ENCODE measurements around the gene CILP.

The CILP gene

DNA sequence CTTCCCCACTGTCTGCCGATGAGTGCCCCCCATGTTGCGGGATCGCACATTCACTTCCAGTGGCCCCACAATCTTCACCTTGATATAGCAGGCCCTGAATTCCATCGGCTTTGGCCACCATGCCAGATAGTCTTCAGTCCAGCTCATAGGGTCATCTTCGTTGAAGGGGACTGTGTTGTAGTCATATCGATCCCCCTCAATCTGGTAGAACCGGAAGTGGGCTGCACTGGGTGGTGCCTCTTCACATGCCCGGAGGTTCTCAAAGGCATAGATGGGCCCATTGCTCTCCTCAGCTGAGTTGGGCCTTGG lies 14.0 kb downstream of the CILP start:
- H3K4me1 ChIP-seq: no peaks in the 10 kb centered on the region
- H3K9me3 ChIP-seq: no peaks in the 10 kb centered on the region
- H3K4me3 ChIP-seq: no peak overlapping the region
- no peak overlapping the region for H3K27ac ChIP-seq
- no peaks in the 10 kb centered on the region for H3K36me3 ChIP-seq
- intact Hi-C loops (cut with DNase I; ENCODE audit: low total_unique reads): no loop called here
- DNase-seq: no peak
- H3K27me3 ChIP-seq: no peaks in the 10 kb centered on the region
- TF ChIP-seq, protein P1, sequence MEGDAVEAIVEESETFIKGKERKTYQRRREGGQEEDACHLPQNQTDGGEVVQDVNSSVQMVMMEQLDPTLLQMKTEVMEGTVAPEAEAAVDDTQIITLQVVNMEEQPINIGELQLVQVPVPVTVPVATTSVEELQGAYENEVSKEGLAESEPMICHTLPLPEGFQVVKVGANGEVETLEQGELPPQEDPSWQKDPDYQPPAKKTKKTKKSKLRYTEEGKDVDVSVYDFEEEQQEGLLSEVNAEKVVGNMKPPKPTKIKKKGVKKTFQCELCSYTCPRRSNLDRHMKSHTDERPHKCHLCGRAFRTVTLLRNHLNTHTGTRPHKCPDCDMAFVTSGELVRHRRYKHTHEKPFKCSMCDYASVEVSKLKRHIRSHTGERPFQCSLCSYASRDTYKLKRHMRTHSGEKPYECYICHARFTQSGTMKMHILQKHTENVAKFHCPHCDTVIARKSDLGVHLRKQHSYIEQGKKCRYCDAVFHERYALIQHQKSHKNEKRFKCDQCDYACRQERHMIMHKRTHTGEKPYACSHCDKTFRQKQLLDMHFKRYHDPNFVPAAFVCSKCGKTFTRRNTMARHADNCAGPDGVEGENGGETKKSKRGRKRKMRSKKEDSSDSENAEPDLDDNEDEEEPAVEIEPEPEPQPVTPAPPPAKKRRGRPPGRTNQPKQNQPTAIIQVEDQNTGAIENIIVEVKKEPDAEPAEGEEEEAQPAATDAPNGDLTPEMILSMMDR (IDR thresholded peaks at IDR 0.05): no peak

DNA sequence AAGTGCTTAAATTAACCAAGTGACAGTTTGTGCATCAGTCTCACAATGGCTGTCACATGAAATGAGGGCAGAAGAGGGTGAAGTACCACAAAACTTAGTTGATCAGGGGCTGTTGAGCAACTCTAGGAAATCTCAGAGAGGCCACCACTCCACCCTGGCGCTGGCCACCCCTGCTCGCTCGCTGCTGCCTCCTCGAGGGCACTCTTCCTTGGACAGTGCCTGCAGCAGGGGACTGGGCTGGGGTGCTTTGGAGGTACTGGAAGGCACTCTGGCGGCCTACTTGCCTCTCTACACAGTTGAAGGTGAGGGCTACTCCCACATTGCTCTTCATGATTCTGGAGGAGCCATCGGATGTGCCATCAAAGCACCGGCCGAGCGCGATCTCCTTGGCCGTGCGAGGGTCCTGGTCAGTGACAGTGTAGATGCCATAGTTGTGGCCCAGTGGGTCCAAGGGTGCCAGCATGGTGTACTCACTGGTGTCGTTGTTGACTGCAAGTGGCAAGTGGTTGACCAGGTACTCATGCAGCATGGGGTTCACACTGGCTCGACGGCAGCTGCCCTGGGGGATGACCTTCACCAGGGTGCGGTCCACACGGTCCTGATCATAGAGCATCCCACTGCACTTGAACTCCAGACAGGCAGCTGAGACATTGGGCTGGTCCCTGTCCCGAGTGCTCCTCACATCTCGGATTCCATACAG lies 14.5 kb downstream of the CILP start:
- no peak overlapping the region for H3K27ac ChIP-seq
- H3K36me3 ChIP-seq: no peaks in the 10 kb centered on the region
- TF ChIP-seq, protein P1 (IDR thresholded peaks at IDR 0.05): no peak
- DNase-seq: no peak
- intact Hi-C loops (cut with DNase I; ENCODE audit: low total_unique reads): no loop called here
- H3K9me3 ChIP-seq: no peaks in the 10 kb centered on the region
- no peaks in the 10 kb centered on the region for H3K4me1 ChIP-seq
- no peak overlapping the region for H3K4me3 ChIP-seq
- no peaks in the 10 kb centered on the region for H3K27me3 ChIP-seq

DNA sequence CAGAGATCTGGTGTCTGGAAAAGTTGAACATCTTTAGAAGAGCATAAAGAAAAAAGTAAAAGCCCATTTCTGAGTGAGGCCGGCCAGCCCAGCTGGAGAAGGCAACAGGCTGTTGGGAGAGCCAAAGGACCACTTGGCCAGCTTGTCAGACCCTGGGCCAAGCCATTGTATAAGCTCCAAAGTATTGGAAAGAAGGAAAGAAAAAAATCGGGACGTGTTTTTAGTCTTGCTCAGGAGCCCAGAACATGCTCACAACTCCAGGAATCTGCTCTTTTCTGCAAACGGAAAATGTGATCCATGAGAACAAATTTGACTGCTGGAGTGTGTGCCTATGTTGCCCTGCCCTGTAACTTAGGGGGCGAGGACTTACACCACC lies 15.7 kb downstream of the CILP start:
- intact Hi-C loops (cut with DNase I; ENCODE audit: low total_unique reads): no loop called here
- TF ChIP-seq, protein P1 (IDR thresholded peaks at IDR 0.05): no peak
- Histone ChIP-seq H3K4me1 (no peaks in the 10 kb centered on the region), H3K4me3 (no peak overlapping the region), H3K9me3 (no peaks in the 10 kb centered on the region), H3K27me3 (no peaks in the 10 kb centered on the region), H3K27ac (no peak overlapping the region), H3K36me3 (no peaks in the 10 kb centered on the region)
- no peak for DNase-seq

DNA sequence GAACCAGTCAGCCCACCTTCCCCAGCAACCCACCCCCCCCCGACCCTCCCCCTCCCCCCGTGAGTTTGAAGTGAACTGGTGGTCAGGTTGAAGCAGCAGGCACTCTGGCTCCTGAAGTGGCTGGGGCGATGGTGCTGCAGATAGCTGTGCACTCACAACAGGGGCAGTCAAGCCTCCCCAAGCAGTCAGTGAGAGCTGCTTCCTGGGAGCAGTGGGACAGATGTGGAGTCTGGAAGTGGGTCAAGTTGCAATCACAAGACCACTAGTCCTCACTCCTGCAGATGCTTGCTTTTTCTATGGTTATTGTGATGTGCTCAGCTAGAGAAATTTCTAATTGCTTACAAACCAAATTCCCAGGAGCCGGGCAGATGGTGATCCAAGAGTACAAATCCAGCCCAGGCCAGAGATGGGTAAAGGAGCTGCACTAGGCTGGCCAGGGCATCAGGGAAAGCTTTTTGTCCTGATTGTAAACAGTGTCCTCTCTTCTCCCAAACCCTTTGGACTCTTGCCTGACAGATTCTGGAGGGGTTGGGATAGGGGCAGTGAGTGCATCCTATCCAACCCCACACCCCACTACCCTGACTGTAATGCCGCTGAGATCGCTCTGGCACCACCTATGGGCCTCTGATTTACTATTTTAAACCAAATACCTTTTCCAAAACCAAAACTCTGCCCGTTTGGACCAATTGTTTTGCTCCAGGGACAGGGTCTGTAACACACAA lies 16.3 kb downstream of the CILP start:
- no peak overlapping the region for H3K27ac ChIP-seq

DNA sequence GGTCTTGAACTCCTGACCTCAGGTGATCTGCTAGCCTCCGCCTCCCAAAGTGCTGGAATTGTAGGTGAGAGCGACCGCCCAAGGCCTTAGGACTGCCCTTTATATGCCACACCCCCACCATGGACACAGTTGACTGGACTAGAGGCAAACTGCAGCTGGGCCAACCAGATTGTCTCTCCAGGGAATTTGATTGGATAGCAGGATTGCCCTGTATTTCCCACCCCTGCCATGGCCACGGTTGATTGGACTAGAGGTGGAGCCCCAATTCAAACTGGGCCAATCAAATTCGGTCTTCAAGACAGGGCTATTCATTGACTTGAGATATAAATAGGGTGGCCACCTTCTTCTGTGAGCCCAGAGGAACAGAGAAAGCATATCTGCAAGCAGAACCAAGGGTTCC lies 19.3 kb downstream of the CILP start:
- no peaks in the 10 kb centered on the region for H3K27me3 ChIP-seq
- H3K36me3 ChIP-seq: no peaks in the 10 kb centered on the region
- DNase-seq: no peak
- intact Hi-C loops (cut with DNase I; ENCODE audit: low total_unique reads): no loop called here
- TF ChIP-seq, protein P1 (IDR thresholded peaks at IDR 0.05): no peak
- no peaks in the 10 kb centered on the region for H3K9me3 ChIP-seq
- no peak overlapping the region for H3K27ac ChIP-seq
- H3K4me3 ChIP-seq: no peak overlapping the region
- no peaks in the 10 kb centered on the region for H3K4me1 ChIP-seq

More for the DNA sequence above, 16.3 kb downstream of the CILP start:
- DNase-seq: peak in 1 of 2 donors; percentile 44
- TF ChIP-seq, protein P1 (IDR thresholded peaks at IDR 0.05): no peak
- H3K4me1 ChIP-seq: no peaks in the 10 kb centered on the region
- H3K36me3 ChIP-seq: no peaks in the 10 kb centered on the region
- intact Hi-C loops (cut with DNase I; ENCODE audit: low total_unique reads): no loop called here
- no peaks in the 10 kb centered on the region for H3K27me3 ChIP-seq
- no peak overlapping the region for H3K4me3 ChIP-seq
- H3K9me3 ChIP-seq: no peaks in the 10 kb centered on the region

Data from tibial artery (tissue), 4 donors.